KOPT-K1 (cell line): Measurements from ENCODE around the gene OTUB2.

Experiments used
- H3K27ac ChIP-seq: fragments of 200-600 bp; sonication (generic); 2 replicates; pipeline ENCODE4 v1.5.1; 2016; ENCODE audit warnings: antibody characterized with exemption, mild to moderate bottlenecking, low read depth, low read length; ENCODE audit not compliant: poor library complexity, severe bottlenecking
- H3K36me3 ChIP-seq: fragments of 200-600 bp; sonication (generic); 2 replicates; pipeline ENCODE4 v1.5.1; 2017; ENCODE audit warnings: antibody characterized with exemption, mild to moderate bottlenecking, low read length, moderate library complexity; ENCODE audit not compliant: insufficient read depth
- H3K9me3 ChIP-seq: fragments of 200-600 bp; sonication (generic); 2 replicates; pipeline ENCODE4 v1.5.1; 2017; ENCODE audit warnings: antibody characterized with exemption, low read length, mild to moderate bottlenecking; ENCODE audit not compliant: insufficient read depth, poor library complexity, severe bottlenecking

Gene OTUB2

DNA sequence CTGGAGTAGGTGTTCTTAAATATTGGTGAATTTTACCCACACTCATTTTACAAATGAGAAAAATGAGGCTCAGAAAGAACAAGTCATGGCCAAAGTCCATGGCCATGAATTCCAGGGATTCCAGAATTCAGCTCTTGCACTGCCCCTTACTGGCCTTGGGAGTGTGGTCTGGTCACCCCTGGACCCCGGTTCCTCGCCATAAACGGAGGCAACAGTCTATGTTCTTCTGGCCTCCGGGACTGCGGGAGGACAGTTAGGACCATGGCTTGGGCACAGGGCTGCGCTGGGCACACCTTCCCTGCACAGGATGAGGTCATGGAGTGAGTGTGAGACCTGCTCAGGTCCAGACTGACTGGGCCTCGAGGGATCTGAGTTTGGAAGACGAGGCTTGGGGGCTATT lies 22.1 kb upstream of the OTUB2 start:
- H3K36me3 ChIP-seq, result no peaks in the 10 kb centered on the region
- H3K9me3 ChIP-seq, result no peaks in the 10 kb centered on the region
- H3K27ac ChIP-seq, result no peak overlapping the region

DNA sequence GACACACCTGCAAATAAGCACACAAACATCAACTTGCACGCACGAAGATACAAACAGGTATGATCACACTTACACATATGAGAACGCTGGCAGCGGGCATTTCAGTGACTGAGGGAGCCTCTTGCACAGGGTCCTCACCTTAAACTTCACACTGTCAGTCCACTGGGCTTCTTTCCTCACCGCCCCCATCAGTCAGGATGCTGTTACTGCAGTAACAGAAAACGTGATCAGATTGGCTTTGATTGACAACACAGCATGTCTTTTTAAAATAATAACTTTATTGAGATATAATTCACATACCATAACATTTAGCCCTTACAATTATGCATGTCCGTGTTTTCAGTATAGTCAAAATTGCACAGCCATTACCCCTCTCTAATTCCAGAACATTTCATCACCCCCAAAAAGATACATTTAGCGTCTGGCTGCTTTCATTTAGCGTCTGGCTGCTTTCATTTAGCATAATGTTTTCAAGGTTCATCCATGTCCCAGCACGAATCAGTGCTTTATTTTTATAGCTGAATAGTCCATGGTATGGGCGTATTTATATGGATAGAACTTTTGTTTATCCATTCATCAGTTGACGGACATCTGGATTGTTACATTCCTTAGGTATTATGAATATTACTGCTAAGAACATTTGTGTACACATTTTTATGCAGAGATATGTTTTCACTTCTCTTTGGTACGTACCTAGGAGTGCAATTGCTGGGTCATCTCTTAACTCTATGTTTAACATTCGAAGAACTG lies 20.6 kb upstream of the OTUB2 start:
- no peaks in the 10 kb centered on the region for H3K9me3 ChIP-seq
- no peak overlapping the region for H3K27ac ChIP-seq
- no peaks in the 10 kb centered on the region for H3K36me3 ChIP-seq

DNA sequence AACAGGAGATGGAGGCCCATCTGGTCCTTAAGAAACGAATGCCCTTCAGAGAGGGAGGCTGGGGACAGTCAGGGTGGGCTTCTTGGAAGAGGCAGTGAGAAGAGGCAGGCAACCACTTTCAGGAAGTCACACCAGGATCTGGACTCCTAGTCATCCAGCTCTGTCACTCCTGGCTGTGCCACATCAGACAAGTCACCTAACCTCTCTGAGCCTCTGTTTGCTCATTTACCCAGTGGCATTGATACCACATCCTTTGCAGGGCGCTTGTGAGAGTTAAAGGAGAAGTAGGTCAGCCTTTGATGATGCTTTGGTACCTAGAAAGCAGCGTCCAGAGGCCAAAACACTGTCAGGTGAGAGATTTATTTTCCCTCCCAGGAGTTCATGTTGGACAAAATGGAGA lies 17.9 kb upstream of the OTUB2 start:
- Histone ChIP-seq H3K9me3 (no peaks in the 10 kb centered on the region), H3K27ac (no peak overlapping the region), H3K36me3 (no peaks in the 10 kb centered on the region)

DNA sequence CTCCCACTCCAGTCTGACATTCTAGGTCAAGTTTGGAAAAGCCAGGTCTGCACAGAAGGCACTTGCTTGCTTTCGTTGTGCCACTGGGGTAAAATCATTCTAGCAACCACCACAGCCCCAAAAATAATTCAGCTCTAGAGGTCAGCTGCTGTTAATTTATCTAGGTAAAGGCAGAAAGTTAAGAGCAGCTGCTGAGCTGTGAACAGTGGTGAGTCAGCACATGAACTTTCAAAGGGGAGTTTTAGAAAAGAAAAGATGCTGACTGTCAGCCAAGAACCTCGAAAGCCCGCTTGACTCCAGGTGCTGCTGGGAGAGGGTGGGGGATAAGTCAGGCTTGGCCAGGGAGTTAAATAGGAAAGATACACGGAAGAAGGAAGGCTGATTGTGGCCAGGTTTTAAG lies 16.4 kb upstream of the OTUB2 start:
- H3K36me3 ChIP-seq, result no peaks in the 10 kb centered on the region
- H3K27ac ChIP-seq, result no peak overlapping the region
- no peaks in the 10 kb centered on the region for H3K9me3 ChIP-seq

DNA sequence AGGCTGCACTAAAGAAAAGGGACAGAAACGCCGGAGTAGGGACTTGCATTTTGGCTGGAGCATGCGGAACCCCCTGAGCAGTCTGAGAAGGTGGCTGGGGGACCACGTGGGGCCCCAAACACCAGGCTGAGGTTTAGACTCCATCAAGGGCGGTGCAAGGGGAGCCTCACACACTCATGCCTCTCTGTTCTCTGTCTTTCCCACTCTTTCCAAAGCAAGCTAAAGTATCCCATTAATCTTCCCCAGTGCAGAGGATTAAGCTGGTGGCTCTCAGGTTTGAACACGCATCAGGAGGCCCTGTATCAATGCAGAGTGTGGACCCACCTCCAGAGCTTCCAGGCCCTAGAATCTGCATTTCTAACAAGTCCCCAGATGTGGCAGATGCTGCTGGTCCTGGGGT lies 15.5 kb upstream of the OTUB2 start:
- Histone ChIP-seq H3K27ac (no peak overlapping the region), H3K36me3 (no peaks in the 10 kb centered on the region), H3K9me3 (no peaks in the 10 kb centered on the region)

DNA sequence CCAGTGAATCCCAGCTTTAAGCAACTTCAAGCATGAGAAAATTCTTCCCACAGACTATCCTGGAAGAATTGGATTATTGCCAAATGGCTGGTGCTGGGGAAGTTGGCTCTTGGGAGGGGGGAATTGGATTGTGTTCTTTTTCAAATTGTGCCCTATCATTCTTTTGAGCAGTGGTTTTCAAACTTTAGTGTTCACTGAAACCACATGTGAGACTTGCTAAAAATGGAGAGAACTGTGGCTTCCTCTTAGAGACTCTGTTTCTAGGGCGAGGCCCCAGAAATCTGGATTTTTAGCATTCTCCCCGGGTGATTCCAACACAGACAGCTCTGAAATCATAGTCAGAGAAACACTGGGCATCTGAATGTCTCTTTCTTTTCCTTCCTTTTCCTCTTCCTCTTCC lies 14.3 kb upstream of the OTUB2 start:
- Histone ChIP-seq H3K9me3 (no peaks in the 10 kb centered on the region), H3K36me3 (no peaks in the 10 kb centered on the region), H3K27ac (no peak overlapping the region)

DNA sequence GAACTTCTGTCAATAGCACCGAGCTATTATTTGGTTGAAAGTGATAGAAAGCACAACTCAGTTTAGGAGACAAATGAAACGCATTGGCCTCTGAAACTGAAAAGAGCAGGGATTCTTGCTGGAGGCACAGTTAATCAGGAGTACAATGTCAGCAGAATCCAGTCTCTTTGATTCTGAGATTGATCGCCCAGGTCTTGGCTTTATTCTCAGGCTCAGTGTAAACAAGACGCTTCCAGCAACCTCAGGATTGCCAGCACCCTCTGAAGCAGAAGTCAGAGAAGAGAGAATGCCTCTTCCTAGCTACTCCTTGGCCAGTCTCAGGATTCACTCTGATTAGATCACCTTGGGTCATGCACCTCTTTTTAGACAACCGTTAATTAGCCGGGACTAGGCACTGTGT lies 11.8 kb upstream of the OTUB2 start:
- H3K36me3 ChIP-seq, result no peaks in the 10 kb centered on the region
- no peaks in the 10 kb centered on the region for H3K9me3 ChIP-seq
- no peak overlapping the region for H3K27ac ChIP-seq

DNA sequence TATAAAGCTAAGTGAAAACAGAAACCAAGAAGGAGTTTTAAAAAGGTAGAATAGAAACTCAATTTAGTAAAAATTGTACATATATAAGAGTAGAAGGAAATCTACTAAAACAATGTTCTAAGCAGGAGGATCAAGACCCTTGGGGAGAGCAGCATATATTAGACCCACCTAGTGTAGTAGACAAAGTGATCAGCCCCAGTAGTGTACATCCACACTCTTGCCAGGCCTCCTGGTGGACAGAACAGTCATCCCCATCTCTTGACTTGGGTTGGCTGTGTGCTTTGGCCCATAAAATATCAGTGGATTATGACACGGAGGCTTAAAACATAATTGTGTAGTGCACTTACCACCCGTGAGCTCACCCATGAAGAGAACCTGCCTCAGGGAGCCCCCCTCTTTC lies 10.9 kb upstream of the OTUB2 start:
- Histone ChIP-seq H3K36me3 (no peaks in the 10 kb centered on the region), H3K27ac (no peak overlapping the region), H3K9me3 (no peaks in the 10 kb centered on the region)

DNA sequence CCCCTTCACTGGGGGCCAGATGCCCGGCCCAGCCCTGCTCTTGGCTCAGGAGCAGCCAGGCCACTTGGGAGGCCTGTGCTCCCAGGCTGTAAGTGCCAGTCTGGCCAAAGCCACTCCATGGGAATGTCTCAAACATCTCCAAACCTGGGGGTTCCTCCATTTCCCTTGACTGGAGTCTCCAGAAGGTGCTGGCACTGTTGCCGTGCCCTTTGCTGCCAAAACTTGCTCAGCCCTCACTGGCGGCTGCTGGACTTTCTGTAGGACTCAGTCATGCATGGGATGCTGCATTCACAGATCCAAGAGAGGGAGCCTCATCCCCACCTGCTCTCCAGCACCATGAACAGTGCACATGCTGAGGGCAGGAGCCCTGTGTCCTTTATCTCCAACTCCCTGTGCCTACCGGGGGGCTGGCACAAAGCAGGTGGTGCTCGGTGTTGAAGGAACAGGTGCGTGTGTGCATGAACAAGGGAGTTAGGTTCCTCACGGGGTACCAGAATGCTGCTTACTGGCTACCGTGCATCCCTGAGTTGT lies 9.6 kb upstream of the OTUB2 start:
- Histone ChIP-seq H3K36me3 (no peaks in the 10 kb centered on the region), H3K9me3 (no peaks in the 10 kb centered on the region), H3K27ac (no peak overlapping the region)

DNA sequence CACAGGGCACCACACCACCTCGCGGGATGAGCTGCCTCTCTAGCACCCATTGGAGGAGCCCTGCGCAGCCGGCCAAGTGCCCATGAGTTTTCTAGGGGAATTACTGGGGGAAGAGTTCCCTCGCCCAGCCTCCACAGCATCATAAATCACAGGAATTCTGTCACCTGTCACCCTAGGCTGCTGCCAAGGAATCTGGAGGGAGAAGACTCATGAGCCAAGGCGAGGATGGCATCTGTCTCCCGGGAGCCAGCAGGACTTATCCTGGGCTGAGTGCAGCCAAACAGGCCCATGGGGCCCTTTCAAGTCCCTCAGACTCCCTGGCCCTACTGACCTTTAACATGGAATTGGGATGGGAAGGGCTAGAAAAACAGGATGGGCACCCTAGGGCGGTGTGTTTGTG lies 7.8 kb upstream of the OTUB2 start:
- H3K9me3 ChIP-seq, result no peaks in the 10 kb centered on the region
- no peaks in the 10 kb centered on the region for H3K36me3 ChIP-seq
- no peak overlapping the region for H3K27ac ChIP-seq

DNA sequence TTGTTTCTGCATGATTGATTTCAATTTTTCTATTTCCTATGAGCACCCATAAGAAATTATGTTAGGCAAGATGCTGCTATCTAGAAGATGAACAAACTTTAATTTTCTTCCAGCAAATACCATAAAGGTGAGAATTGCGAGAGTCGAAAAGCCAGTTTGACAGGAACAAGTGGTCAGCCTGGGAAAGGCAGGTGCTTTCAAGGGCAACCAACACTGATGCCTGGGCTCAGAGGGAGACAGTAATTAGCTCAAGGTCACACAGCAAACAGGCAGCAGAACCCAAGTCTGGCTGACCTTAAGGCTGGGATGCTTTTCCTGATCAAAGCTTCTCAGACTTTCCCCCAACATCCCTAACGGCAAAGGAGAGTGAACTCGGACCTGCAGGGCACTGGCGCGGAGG lies 6.8 kb upstream of the OTUB2 start:
- Histone ChIP-seq H3K9me3 (no peaks in the 10 kb centered on the region), H3K27ac (no peak overlapping the region), H3K36me3 (no peaks in the 10 kb centered on the region)

DNA sequence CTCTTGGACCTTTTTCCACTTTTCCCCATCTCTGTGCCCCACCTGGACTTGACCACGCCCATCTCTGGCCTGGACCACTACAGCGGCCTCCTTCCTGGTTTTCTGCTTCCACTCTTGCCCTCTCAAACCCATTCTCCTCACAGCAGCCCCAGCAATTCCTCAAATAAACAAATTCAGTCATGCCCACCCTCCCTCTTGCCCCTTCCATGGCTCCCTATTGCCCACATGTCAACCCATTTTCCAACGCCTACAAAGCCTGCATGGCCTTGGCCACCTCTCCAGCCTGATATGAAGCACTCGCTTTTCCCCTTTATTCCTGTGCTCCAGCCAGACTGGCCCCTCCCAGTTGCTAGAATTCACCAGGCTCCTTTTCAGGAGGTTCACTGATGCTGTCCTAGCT lies 5.9 kb upstream of the OTUB2 start:
- H3K27ac ChIP-seq, result no peak overlapping the region

DNA sequence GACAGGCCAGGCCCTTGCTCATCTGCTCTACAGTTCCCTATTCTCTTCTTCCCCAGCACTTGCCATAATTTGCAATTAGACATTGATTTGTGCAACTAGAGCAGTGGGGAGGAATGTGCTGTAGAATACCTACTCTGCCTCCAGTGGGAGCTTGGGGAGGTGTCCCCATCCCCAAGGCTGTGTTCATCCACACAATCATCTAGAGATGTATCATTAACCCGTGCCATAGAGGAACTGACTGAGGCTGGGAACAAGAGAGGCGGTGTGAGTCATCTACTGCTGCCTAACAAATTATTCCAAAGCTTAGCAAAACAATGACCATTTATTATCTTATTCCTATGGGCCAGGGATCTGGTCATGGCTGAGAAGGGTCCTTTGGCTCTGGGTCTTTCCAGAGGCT lies 5.1 kb upstream of the OTUB2 start:
- Histone ChIP-seq H3K27ac (no peak overlapping the region), H3K36me3 (no peaks in the 10 kb centered on the region), H3K9me3 (no peaks in the 10 kb centered on the region)

More for the DNA sequence above, 5.9 kb upstream of the OTUB2 start:
- no peaks in the 10 kb centered on the region for H3K9me3 ChIP-seq
- H3K36me3 ChIP-seq, result no peaks in the 10 kb centered on the region

DNA sequence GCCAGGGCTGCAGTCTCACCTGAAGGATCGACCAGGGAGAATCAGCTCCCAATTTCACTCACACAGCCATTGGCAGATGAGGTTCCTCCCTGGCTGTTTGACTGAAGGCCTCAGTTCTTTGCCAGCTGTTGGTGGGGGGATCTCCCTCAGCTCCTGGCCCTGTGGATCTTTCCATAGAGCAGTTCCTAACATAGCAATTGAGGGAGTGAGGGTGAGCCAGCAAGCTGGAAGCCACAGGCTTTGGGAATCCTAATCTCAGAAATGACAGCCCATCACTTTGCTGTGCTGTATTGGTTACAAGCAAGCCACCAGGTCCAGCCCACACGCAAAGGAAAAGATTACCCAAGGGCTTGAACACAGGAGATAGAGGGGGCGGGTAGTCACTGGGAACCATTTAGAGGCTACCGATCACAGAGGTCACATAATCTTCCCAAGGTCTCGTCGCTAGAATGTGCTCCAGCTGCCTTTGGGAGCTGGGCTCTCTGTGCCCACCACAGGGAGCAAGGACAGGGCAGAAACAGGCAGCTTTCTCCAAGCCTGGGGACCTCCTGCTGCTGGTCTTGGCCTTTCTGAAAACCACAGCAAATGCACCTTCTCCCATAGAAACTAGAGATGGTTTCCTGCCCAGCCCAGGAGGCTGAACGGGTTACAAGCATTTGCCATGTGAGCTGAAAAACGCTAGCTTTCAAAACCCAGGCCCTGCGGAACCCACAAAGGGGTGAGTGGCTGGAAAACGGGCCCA lies 4.6 kb upstream of the OTUB2 start:
- Histone ChIP-seq H3K36me3 (no peaks in the 10 kb centered on the region), H3K9me3 (no peaks in the 10 kb centered on the region), H3K27ac (no peak overlapping the region)

DNA sequence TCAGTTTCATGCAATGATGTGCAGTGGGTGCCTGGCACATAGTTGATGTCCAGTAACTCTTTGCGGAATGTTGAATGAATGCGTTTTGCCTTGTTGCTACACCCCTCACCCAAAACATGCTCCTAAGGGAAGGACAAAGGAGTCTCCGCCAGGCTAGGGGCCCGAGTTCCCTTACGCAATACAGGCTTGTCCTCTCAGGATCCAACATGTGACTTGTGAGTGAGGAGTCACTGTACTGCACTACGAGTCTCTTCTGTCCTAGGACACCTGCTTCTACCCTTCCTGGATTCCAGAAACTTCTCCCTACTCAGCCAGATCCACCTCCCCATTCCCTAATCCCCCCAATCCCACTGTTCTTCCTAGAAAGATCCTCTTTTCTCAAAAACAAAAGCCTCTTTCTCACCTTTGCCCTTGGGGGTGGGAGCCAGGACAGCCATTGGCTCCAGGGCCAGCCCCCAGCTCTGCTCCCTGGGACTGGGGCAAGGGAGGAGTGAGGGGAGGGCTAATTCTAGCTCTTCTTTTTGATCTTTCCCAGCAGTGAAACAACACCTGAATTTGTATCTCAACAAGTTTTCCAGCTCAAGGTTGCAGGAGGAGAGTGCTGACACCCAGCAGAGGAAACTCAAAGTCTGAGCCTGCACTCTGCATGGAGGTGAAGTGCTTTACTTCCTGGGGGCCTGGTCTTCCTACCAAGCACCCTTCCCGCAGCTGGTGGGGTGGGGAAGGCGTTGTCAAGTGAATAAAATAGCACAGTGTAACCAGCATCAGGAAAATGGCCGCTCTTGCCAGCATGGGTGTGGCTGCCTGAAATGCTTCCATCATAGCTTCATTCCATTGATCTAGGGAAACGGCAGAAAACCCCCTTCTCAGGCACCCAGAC lies 3.4 kb upstream of the OTUB2 start:
- Histone ChIP-seq H3K9me3 (no peaks in the 10 kb centered on the region), H3K36me3 (no peaks in the 10 kb centered on the region), H3K27ac (no peak overlapping the region)
